ENCODE results near the gene BEND6.

Gene BEND6

GRCh38 chr6:56963793-56964192, 8.9 kb downstream of the BEND6 start:
- no peaks in the 10 kb centered on the region for H3K4me1 Mint-ChIP-seq
- H3K27ac Mint-ChIP-seq (ENCODE audit: low read depth): no peak overlapping the region
- peaks cover 26% of the 10 kb centered on the region for H3K27me3 Mint-ChIP-seq
- no peaks in the 10 kb centered on the region for H3K36me3 Mint-ChIP-seq (ENCODE audit: insufficient read depth)
- no peak overlapping the region for H3K4me3 Mint-ChIP-seq
- H3K9me3 Mint-ChIP-seq: no peaks in the 10 kb centered on the region
- no peak for DNase-seq (ENCODE audit: low spot score in 2 of 2)
- no peak for ATAC-seq (replicated peaks; ENCODE audit: extremely low read depth, poor library complexity, severe bottlenecking)

DNA sequence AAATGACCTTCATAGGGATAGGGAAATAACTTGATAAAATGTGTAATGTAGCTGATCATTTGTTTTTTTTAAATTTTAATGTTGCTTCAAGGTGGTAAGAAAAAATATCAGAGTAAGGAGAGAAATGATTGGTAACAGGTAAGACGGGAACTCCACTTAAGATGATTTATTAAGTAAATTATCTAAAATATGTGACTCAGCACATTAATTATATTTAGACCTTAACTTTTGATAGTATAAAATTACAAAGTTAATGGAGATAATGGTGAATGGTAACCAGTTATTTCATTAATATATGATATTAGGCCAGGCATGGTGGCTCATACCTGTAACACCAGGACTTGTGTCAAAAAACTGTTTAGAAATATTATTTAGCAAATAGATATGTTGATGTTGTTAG, 10.2 kb downstream of the BEND6 start:
- ATAC-seq (replicated peaks; ENCODE audit: extremely low read depth, poor library complexity, severe bottlenecking) (no peak), DNase-seq (ENCODE audit: low spot score in 2 of 2) (no peak)
- Mint-ChIP-seq H3K27ac (ENCODE audit: low read depth) (no peak overlapping the region), H3K4me1 (no peaks in the 10 kb centered on the region), H3K4me3 (no peak overlapping the region), H3K36me3 (ENCODE audit: insufficient read depth) (no peaks in the 10 kb centered on the region), H3K27me3 (peaks cover 16% of the 10 kb centered on the region), H3K9me3 (no peaks in the 10 kb centered on the region)

GRCh38 chr6:56970849-56971248, 15.9 kb downstream of the BEND6 start:
- Mint-ChIP-seq H3K27me3 (peaks cover 8% of the 10 kb centered on the region), H3K4me1 (no peaks in the 10 kb centered on the region)
- no peak for ATAC-seq (replicated peaks; ENCODE audit: extremely low read depth, poor library complexity, severe bottlenecking)

GRCh38 chr6:56977192-56977591, 22.3 kb downstream of the BEND6 start:
- peaks cover 1% of the 10 kb centered on the region for H3K36me3 Mint-ChIP-seq (ENCODE audit: insufficient read depth)
- DNase-seq (ENCODE audit: low spot score in 2 of 2) (no peak), ATAC-seq (replicated peaks; ENCODE audit: extremely low read depth, poor library complexity, severe bottlenecking) (no peak)
- peaks cover 11% of the 10 kb centered on the region for H3K27me3 Mint-ChIP-seq
- no peak overlapping the region for H3K4me3 Mint-ChIP-seq
- no peaks in the 10 kb centered on the region for H3K9me3 Mint-ChIP-seq
- no peaks in the 10 kb centered on the region for H3K4me1 Mint-ChIP-seq
- no peak overlapping the region for H3K27ac Mint-ChIP-seq (ENCODE audit: low read depth)

More at GRCh38 chr6:56970849-56971248, 15.9 kb downstream of the BEND6 start:
- H3K4me3 Mint-ChIP-seq: no peak overlapping the region
- H3K9me3 Mint-ChIP-seq: no peaks in the 10 kb centered on the region
- no peak for DNase-seq (ENCODE audit: low spot score in 2 of 2)
- no peak overlapping the region for H3K27ac Mint-ChIP-seq (ENCODE audit: low read depth)
- H3K36me3 Mint-ChIP-seq (ENCODE audit: insufficient read depth): no peaks in the 10 kb centered on the region

DNA sequence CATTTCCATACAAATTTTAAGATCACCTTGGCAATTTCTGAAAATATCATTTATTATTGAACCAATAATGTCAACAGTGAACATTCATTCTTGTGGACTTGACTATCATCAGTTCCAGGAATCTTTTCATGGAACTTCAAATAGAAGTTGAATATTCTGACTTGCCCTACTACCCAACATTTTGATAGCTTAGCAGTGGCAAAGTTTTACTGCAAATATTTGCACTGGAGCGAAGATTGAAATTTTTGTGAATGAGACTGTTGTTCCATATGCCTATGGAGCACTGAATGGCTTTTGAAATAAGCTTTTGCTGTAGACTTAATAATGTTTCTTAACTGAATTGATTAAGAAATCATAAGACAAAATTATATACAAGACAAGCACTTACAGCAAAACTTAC, 23.6 kb downstream of the BEND6 start:
- Mint-ChIP-seq H3K4me1 (no peaks in the 10 kb centered on the region), H3K27ac (ENCODE audit: low read depth) (no peak overlapping the region), H3K9me3 (no peaks in the 10 kb centered on the region), H3K4me3 (no peak overlapping the region), H3K27me3 (peaks cover 22% of the 10 kb centered on the region), H3K36me3 (ENCODE audit: insufficient read depth) (peaks cover 1% of the 10 kb centered on the region)
- ATAC-seq (replicated peaks; ENCODE audit: extremely low read depth, poor library complexity, severe bottlenecking) (no peak), DNase-seq (ENCODE audit: low spot score in 2 of 2) (no peak)

DNA sequence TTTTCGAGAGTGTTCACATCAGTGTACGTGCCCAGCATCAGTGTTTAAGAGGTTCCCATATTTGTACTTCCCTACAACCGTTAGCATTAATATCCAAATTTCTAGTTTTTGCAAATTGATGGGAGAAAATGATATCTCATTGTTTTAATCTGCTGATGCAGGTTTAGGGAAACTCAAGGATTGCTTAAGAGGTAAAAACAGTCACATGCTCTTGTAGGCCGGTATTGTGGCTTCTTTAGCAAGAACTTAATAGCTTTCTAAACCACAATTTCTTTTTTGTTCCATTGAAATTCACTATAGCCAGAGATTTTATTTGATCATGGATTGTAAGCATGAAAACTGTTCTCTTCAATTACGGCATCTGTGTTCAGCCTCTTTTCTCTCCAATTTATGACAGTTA, 29.5 kb downstream of the BEND6 start:
- Mint-ChIP-seq H3K4me3 (no peak overlapping the region), H3K36me3 (ENCODE audit: insufficient read depth) (no peaks in the 10 kb centered on the region), H3K27me3 (peaks cover 61% of the 10 kb centered on the region), H3K4me1 (no peaks in the 10 kb centered on the region), H3K9me3 (no peaks in the 10 kb centered on the region), H3K27ac (ENCODE audit: low read depth) (no peak overlapping the region)
- ATAC-seq (replicated peaks; ENCODE audit: extremely low read depth, poor library complexity, severe bottlenecking) (no peak), DNase-seq (ENCODE audit: low spot score in 2 of 2) (no peak)

DNA sequence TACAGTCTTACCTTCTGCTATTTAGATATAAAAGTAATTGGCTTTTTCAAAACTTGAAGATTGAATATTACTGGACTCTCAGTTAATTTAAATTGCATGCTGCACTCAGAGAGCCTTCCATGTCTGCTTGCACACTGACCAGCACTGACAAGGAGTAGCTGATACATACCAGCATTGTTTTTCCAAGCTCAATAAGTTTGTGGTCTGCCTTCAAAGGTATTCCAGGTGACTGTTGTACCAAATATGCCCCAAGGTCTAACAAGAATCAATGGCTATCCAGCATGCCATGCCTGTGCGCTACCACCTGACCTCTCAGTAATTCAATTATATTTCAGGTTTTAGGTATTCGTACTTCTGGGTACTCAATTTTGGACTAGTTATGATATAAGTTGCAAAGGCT, 30.0 kb downstream of the BEND6 start:
- H3K9me3 Mint-ChIP-seq: no peaks in the 10 kb centered on the region
- no peaks in the 10 kb centered on the region for H3K36me3 Mint-ChIP-seq (ENCODE audit: insufficient read depth)
- H3K4me3 Mint-ChIP-seq: no peak overlapping the region
- H3K4me1 Mint-ChIP-seq: no peaks in the 10 kb centered on the region
- H3K27ac Mint-ChIP-seq (ENCODE audit: low read depth): no peak overlapping the region
- H3K27me3 Mint-ChIP-seq: peaks cover 67% of the 10 kb centered on the region
- no peak for DNase-seq (ENCODE audit: low spot score in 2 of 2)
- ATAC-seq (replicated peaks; ENCODE audit: extremely low read depth, poor library complexity, severe bottlenecking): no peak

GRCh38 chr6:56986611-56987010, 31.7 kb downstream of the BEND6 start:
- no peaks in the 10 kb centered on the region for H3K9me3 Mint-ChIP-seq
- H3K27ac Mint-ChIP-seq (ENCODE audit: low read depth): no peak overlapping the region
- no peaks in the 10 kb centered on the region for H3K36me3 Mint-ChIP-seq (ENCODE audit: insufficient read depth)
- ATAC-seq (replicated peaks; ENCODE audit: extremely low read depth, poor library complexity, severe bottlenecking) (no peak), DNase-seq (ENCODE audit: low spot score in 2 of 2) (no peak)
- no peaks in the 10 kb centered on the region for H3K4me1 Mint-ChIP-seq
- H3K27me3 Mint-ChIP-seq: peaks cover 74% of the 10 kb centered on the region
- no peak overlapping the region for H3K4me3 Mint-ChIP-seq

DNA sequence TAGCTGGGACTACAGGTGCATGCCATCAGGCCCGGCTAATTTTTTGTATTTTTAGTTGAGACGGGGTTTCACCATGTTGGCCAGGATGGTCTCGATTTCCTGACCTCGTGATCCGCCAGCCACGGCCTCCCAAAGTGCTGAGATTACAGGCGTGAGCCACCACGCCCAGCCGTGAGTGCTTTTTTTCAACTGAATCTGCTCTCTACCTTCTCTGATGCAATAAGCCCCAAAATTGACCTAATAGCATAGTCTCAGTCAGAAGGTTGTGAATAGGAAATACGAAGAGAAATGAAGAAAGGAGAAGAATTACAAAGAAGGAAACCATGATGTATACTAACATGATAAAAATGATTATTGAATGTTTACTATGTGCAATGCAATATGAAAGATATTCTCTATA, 33.2 kb downstream of the BEND6 start:
- peaks cover 76% of the 10 kb centered on the region for H3K27me3 Mint-ChIP-seq
- no peak for DNase-seq (ENCODE audit: low spot score in 2 of 2)
- no peaks in the 10 kb centered on the region for H3K36me3 Mint-ChIP-seq (ENCODE audit: insufficient read depth)
- no peak overlapping the region for H3K4me3 Mint-ChIP-seq
- no peaks in the 10 kb centered on the region for H3K4me1 Mint-ChIP-seq
- no peak overlapping the region for H3K27ac Mint-ChIP-seq (ENCODE audit: low read depth)
- ATAC-seq (replicated peaks; ENCODE audit: extremely low read depth, poor library complexity, severe bottlenecking): no peak
- no peaks in the 10 kb centered on the region for H3K9me3 Mint-ChIP-seq

DNA sequence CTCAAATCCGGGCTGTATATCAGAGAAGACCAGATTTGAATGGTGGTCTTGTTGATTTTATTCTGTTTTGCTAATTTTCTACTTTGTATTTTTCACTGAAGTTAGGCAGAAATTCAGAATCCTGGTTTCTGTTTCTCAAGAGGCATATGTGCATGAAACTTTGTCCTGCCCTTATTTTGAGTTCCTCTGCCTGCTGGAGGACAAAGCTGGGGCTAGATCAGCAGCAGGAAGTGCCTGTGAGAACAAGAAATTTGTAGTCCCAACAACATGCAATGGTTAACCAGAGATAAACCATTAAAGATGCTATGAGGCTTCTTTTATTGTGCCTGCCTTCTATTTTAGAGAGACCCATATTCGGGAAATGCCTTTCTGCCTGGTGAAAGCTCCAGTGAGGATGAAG, 37.1 kb downstream of the BEND6 start:
- H3K9me3 Mint-ChIP-seq: no peaks in the 10 kb centered on the region

DNA sequence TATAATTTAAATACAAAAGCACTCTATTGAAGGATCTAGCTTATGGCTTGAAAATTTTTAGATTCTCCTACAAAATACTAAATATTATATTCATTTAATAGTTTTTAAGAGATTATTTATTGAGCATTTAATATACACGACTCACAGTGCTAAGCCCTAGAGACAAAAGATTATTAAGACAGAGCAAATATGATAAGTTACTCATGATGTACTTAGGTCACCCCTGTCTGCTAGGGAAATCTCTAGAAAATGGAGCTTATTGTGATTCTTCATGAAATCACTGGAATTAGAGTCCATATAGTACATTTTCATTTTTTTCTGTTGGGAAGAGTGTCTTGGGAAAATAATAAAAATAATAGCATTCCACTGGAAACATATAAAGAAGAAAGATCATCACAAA, 37.8 kb downstream of the BEND6 start:
- DNase-seq (ENCODE audit: low spot score in 2 of 2) (no peak), ATAC-seq (replicated peaks; ENCODE audit: extremely low read depth, poor library complexity, severe bottlenecking) (no peak)
- Mint-ChIP-seq H3K36me3 (ENCODE audit: insufficient read depth) (no peaks in the 10 kb centered on the region), H3K27ac (ENCODE audit: low read depth) (no peak overlapping the region), H3K27me3 (peaks cover 80% of the 10 kb centered on the region), H3K4me3 (no peak overlapping the region), H3K4me1 (no peaks in the 10 kb centered on the region), H3K9me3 (no peaks in the 10 kb centered on the region)

More for the DNA sequence above, 37.1 kb downstream of the BEND6 start:
- Mint-ChIP-seq H3K27me3 (peaks cover 80% of the 10 kb centered on the region), H3K27ac (ENCODE audit: low read depth) (no peak overlapping the region), H3K4me3 (no peak overlapping the region), H3K4me1 (no peaks in the 10 kb centered on the region), H3K36me3 (ENCODE audit: insufficient read depth) (no peaks in the 10 kb centered on the region)
- ATAC-seq (replicated peaks; ENCODE audit: extremely low read depth, poor library complexity, severe bottlenecking): no peak
- no peak for DNase-seq (ENCODE audit: low spot score in 2 of 2)

GRCh38 chr6:56995347-56995902, 40.5 kb downstream of the BEND6 start:
- ATAC-seq (replicated peaks; ENCODE audit: extremely low read depth, poor library complexity, severe bottlenecking) (no peak), DNase-seq (ENCODE audit: low spot score in 2 of 2) (no peak)
- Mint-ChIP-seq H3K27me3 (peaks cover 76% of the 10 kb centered on the region), H3K27ac (ENCODE audit: low read depth) (no peak overlapping the region), H3K9me3 (no peaks in the 10 kb centered on the region), H3K4me1 (no peaks in the 10 kb centered on the region), H3K36me3 (ENCODE audit: insufficient read depth) (no peaks in the 10 kb centered on the region), H3K4me3 (no peak overlapping the region)

- no peak overlapping the region for H3K4me3 Mint-ChIP-seq
- H3K36me3 Mint-ChIP-seq (ENCODE audit: insufficient read depth): no peaks in the 10 kb centered on the region
- ATAC-seq (replicated peaks; ENCODE audit: extremely low read depth, poor library complexity, severe bottlenecking) (no peak), DNase-seq (ENCODE audit: low spot score in 2 of 2) (no peak)
- no peaks in the 10 kb centered on the region for H3K4me1 Mint-ChIP-seq
- no peaks in the 10 kb centered on the region for H3K9me3 Mint-ChIP-seq
- no peak overlapping the region for H3K27ac Mint-ChIP-seq (ENCODE audit: low read depth)
- H3K27me3 Mint-ChIP-seq: peaks cover 81% of the 10 kb centered on the region
These were observed 41.5 kb downstream of the BEND6 start for GRCh38 chr6:56996401-56996800.

DNA sequence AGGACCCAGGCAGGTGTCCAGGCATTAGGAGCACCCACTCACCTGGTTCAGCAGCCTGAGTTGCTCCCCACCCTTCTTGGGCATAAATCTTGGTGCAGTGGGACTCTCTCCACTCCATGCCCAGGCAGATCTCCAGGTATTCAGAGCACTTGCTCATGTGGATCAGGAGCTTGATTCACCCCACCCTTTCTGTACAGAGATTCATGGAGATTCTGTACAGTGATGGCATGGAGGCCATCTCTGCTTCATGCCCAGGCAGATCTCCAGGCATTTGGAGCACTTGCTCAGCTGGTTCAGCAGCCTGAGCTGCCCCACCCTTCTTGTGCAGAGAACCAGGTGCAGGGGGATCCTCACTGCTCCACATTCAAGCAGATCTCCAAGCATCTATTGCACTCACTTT, 44.1 kb downstream of the BEND6 start:
- Mint-ChIP-seq H3K4me3 (no peak overlapping the region), H3K27me3 (peaks cover 88% of the 10 kb centered on the region), H3K9me3 (no peaks in the 10 kb centered on the region), H3K36me3 (ENCODE audit: insufficient read depth) (no peaks in the 10 kb centered on the region), H3K4me1 (no peaks in the 10 kb centered on the region), H3K27ac (ENCODE audit: low read depth) (no peak overlapping the region)
- no peak for DNase-seq (ENCODE audit: low spot score in 2 of 2)
- no peak for ATAC-seq (replicated peaks; ENCODE audit: extremely low read depth, poor library complexity, severe bottlenecking)
